ENCODE data around the gene FEZF2.

Gene FEZF2

GRCh38 chr3:62329971-62330370 is 43.4 kb downstream of the FEZF2 start:
- no peak for DNase-seq (ENCODE audit: low read depth)

DNA sequence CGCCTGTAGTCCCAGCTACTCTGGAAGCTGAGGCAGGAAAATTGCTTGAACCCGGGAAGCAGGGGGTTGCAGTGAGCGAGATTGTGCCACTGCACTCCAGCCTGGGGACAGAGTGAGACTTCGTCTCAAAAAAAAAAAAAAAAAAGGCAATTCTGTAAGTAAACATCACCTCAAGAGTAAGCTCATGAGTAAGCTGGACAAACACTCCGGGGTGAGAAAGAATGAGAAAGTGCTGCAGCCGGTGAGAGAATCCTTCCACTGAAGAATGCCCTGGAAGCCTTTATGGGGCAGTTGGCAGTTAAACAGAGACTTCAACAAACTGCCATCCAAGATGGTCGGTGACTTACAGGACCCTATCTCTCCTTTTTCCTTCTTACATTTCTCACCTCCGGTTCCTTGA is 47.5 kb downstream of the FEZF2 start:
- no peak for DNase-seq (ENCODE audit: low read depth)

GRCh38 chr3:62323241-62323640 is 50.1 kb downstream of the FEZF2 start:
- DNase-seq (ENCODE audit: low read depth): no peak
